ENCODE results near the gene KLK15. TPM values are rescaled to one million over a fixed set of nuclear protein-coding genes. Genes with fewer than 3 reads are reported as not detected.

The KLK15 gene
- total RNA-seq, 4 donors from 2014 or later: not detected

DNA sequence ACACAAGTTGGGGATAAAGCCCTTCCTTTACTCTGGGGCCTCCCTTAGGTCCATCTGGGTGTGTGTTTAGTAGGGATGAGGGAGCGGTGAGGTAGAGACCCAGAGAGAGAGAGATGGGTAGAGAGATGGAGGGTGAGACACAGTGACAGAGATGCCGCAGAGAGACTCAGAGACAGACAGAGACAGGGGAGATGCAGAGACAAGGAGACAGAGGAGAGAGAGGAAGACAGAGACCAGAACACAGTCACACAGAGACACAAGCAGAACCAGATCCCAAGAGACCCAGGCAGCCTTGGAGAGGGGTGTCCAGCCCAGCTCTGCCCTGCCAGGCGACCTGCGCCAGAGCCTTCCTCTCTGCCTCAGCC is 12.1 kb downstream of the KLK15 start:
- Histone ChIP-seq H3K36me3 (no peaks in the 10 kb centered on the region), H3K4me3 (no peak overlapping the region), H3K4me1 (peaks cover 3 to 21% (median 19%) of the 10 kb centered on the region in 4 donors), H3K9me3 (no peaks in the 10 kb centered on the region), H3K27ac (replicated peaks in 1 of 4) (no peak overlapping the region), H3K27me3 (peaks cover 0 to 80% (median 28%) of the 10 kb centered on the region in 4 donors)
- 54% methylated on average over 2 of the region's 4 CpGs for WGBS
- intact Hi-C loops (cut with DNase I): no loop called here
- TF ChIP-seq EP300 (IDR thresholded peaks at IDR 0.05) (no peak), POLR2A (IDR thresholded peaks at IDR 0.05; ENCODE audit: low read depth) (no peak), POLR2AphosphoS5 (IDR thresholded peaks at IDR 0.05) (no peak)
- TF ChIP-seq, protein P1, sequence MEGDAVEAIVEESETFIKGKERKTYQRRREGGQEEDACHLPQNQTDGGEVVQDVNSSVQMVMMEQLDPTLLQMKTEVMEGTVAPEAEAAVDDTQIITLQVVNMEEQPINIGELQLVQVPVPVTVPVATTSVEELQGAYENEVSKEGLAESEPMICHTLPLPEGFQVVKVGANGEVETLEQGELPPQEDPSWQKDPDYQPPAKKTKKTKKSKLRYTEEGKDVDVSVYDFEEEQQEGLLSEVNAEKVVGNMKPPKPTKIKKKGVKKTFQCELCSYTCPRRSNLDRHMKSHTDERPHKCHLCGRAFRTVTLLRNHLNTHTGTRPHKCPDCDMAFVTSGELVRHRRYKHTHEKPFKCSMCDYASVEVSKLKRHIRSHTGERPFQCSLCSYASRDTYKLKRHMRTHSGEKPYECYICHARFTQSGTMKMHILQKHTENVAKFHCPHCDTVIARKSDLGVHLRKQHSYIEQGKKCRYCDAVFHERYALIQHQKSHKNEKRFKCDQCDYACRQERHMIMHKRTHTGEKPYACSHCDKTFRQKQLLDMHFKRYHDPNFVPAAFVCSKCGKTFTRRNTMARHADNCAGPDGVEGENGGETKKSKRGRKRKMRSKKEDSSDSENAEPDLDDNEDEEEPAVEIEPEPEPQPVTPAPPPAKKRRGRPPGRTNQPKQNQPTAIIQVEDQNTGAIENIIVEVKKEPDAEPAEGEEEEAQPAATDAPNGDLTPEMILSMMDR (IDR thresholded peaks at IDR 0.05): no peak
- no peak for DNase-seq (ENCODE audit: extremely low spot score)

DNA sequence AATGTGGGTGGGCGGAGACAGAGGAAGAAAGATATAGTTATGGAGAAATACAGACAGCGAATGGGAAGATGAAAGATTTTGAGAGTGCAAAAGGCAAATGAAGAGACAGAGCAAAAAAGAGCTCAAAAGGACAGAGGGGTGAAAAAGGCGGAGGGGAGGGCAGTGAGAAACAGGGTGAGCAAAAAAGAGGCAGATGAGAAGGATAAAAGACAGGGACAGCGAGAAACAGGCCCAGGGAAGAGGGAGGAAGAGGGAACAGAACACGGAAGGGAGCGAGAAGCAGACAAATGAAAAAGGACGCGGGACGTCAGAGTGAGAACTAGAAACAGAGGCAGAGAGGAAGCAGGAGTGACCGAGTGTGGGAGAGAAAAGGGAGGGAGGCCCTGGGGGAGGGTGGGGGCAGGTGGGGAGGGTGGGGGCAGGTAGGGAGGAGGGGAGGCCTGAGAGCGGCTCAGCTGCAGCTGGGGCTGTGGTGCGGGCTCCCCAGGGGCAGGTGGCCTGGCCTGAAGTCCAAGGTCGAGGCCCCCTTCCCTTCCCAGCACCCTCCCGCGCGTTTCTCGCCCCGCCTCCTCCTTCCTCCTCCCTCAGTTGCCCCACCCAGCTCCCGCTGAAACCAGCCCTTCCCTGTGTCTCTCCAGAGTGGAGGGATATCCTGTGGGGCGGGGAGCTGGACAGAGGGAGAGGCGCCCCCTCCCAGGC is 12.7 kb downstream of the KLK15 start:
- TF ChIP-seq EP300 (IDR thresholded peaks at IDR 0.05) (no peak), POLR2AphosphoS5 (IDR thresholded peaks at IDR 0.05) (no peak), POLR2A (IDR thresholded peaks at IDR 0.05; ENCODE audit: low read depth) (no peak)
- TF ChIP-seq, protein P1 (IDR thresholded peaks at IDR 0.05): no peak
- WGBS: 4% methylated on average over 18 of the region's 21 CpGs
- DNase-seq (ENCODE audit: extremely low spot score): no peak
- Histone ChIP-seq H3K27ac (replicated peaks in 1 of 4) (no peak overlapping the region), H3K27me3 (peaks cover 0 to 84% (median 28%) of the 10 kb centered on the region in 4 donors), H3K4me3 (peak overlapping the region in 2 of 4 donors; percentile 9 to 34), H3K36me3 (no peaks in the 10 kb centered on the region), H3K9me3 (no peaks in the 10 kb centered on the region), H3K4me1 (peaks cover 3 to 21% (median 19%) of the 10 kb centered on the region in 4 donors)
- intact Hi-C loops (cut with DNase I): no loop called here

DNA sequence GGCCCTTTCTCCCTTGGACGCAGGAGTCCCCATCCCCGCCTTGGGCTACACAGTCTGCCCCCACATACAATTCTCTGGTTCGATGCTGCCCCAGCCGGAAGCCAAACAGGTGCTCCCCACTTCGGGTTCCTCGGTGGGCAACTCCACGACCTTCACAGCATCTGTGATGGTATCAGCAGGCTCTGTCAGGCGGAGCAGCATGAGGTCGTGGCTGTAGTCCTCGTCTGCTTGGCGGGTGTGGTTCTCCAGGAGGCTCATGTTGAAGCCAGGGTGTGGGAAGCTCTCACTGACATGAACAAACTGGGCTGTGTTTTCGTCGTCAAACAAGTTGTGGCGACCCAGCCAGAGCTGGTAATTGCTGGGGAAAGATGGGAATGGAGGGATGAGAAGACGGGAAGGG is 13.3 kb downstream of the KLK15 start:
- no peak for TF ChIP-seq POLR2A (IDR thresholded peaks at IDR 0.05; ENCODE audit: low read depth)
- TF ChIP-seq, protein P1 (IDR thresholded peaks at IDR 0.05): no peak
- TF ChIP-seq POLR2AphosphoS5 (IDR thresholded peaks at IDR 0.05): no peak
- no peak for TF ChIP-seq EP300 (IDR thresholded peaks at IDR 0.05)
- H3K27me3 ChIP-seq: peaks cover 0 to 90% (median 28%) of the 10 kb centered on the region in 4 donors
- H3K4me1 ChIP-seq: peaks cover 3 to 21% (median 19%) of the 10 kb centered on the region in 4 donors
- no peak for DNase-seq (ENCODE audit: extremely low spot score)
- no peaks in the 10 kb centered on the region for H3K36me3 ChIP-seq
- H3K9me3 ChIP-seq: peaks cover 0 to 4% (median 0%) of the 10 kb centered on the region in 4 donors
- intact Hi-C loops (cut with DNase I): no loop called here
- H3K4me3 ChIP-seq: no peak overlapping the region
- 3% methylated on average over 12 of the region's 15 CpGs for WGBS
- H3K27ac ChIP-seq (replicated peaks in 1 of 4): no peak overlapping the region

DNA sequence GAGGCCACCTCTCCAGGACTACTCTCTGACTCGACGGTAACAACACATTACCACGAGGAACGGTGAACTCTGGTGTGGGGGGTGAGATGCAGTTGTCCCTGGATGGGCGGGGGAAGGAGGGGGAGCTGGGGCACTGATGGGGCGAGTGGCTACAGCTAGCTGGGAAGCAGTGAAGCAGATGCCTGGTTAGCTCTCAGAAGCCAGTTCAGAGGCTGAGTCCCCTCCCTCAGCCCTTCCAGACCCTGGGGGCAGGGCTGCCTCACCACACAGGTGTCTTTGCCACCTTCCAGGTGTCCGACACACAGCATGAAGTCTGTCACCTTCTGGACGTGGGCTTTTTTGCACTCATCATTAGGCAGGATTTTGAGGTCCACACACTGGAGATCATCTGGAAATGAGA is 13.7 kb downstream of the KLK15 start:
- Histone ChIP-seq H3K4me1 (peaks cover 3 to 21% (median 19%) of the 10 kb centered on the region in 4 donors), H3K4me3 (no peak overlapping the region), H3K9me3 (peaks cover 0 to 6% (median 0%) of the 10 kb centered on the region in 4 donors), H3K27ac (replicated peaks in 1 of 4) (no peak overlapping the region), H3K27me3 (peaks cover 0 to 94% (median 28%) of the 10 kb centered on the region in 4 donors), H3K36me3 (no peaks in the 10 kb centered on the region)
- WGBS: 24% methylated on average over 6 of the region's 8 CpGs
- TF ChIP-seq EP300 (IDR thresholded peaks at IDR 0.05) (no peak), POLR2A (IDR thresholded peaks at IDR 0.05; ENCODE audit: low read depth) (no peak), POLR2AphosphoS5 (IDR thresholded peaks at IDR 0.05) (no peak)
- no peak for DNase-seq (ENCODE audit: extremely low spot score)
- intact Hi-C loops (cut with DNase I): no loop called here

DNA sequence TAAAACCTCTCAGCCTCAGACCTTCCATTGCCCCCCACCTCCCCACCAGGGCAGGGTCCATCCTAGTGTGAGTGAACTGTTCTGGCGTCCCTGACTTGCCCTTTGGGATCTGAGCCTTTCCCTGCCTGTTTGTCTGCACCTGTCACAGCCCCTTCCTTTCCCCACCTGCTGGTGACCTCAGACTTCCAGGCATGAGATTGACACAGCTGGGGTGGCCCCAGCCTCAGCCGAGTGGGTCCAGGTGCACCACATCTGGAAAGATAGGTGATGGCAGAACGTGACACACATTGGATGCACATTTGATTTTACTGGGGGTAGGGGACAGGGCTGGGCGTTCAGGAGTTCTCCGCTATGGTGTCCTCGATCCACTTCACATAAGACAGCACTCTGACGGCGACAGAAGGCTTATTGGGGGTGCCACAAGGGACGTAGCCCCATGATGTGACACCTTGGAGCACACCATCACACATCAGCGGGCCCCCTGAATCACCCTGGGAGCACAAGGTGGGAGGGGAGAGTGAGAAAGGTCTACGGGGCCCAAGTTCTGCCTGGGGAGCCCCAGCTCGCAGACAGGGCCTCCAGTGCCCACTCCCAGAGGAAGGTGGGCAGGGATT is 14.4 kb downstream of the KLK15 start:
- intact Hi-C loops (cut with DNase I): no loop called here
- H3K27me3 ChIP-seq: peaks cover 0 to 98% (median 28%) of the 10 kb centered on the region in 4 donors
- H3K4me3 ChIP-seq: no peak overlapping the region
- no peak for DNase-seq (ENCODE audit: extremely low spot score)
- H3K4me1 ChIP-seq: peaks cover 3 to 21% (median 19%) of the 10 kb centered on the region in 4 donors
- TF ChIP-seq POLR2A (IDR thresholded peaks at IDR 0.05; ENCODE audit: low read depth) (no peak), EP300 (IDR thresholded peaks at IDR 0.05) (no peak), POLR2AphosphoS5 (IDR thresholded peaks at IDR 0.05) (no peak)
- TF ChIP-seq, protein P1 (IDR thresholded peaks at IDR 0.05): no peak
- H3K27ac ChIP-seq (replicated peaks in 1 of 4): no peak overlapping the region
- WGBS: 72% methylated on average over 11 of the region's 12 CpGs
- no peaks in the 10 kb centered on the region for H3K36me3 ChIP-seq
- H3K9me3 ChIP-seq: peaks cover 0 to 6% (median 0%) of the 10 kb centered on the region in 4 donors

All from esophagus muscularis mucosa (tissue), 4 donors.